SJSA1 (cell line): ENCODE measurements around the gene SERTAD2. TPM values are rescaled to one million over a fixed set of nuclear protein-coding genes. Genes with fewer than 3 reads are reported as not detected.

Experiments used
- DNase-seq, 2 experiments: peaks; one replicate each; pipeline ENCODE4 v3.0.0-alpha.2; 2015 to 2020; ENCODE audit warnings: low spot score in 2 of 2, low read depth in 1 of 2
- H3K27ac ChIP-seq: fragments of 250-450 bp; sonication (Bioruptor Pico); 2 replicates; pipeline ENCODE4 v1.5.1; 2020; ENCODE audit warnings: mild to moderate bottlenecking, moderate library complexity
- H3K27me3 ChIP-seq: fragments of 250-450 bp; sonication (Bioruptor Pico); replicated peaks from 2 replicates; pipeline ENCODE4 v1.5.1; 2020; ENCODE audit warnings: mild to moderate bottlenecking, moderate library complexity
- H3K36me3 ChIP-seq: fragments of 250-450 bp; sonication (Bioruptor Pico); 2 replicates; pipeline ENCODE4 v1.5.1; 2020; ENCODE audit warnings: mild to moderate bottlenecking
- H3K4me1 ChIP-seq: fragments of 250-450 bp; sonication (Bioruptor Pico); replicated peaks from 2 replicates; pipeline ENCODE4 v1.6.1; 2021; ENCODE audit warnings: mild to moderate bottlenecking
- H3K4me3 ChIP-seq: fragments of 250-450 bp; sonication (Bioruptor Pico); 2 replicates; pipeline ENCODE4 v1.5.1; 2020; ENCODE audit warnings: mild to moderate bottlenecking
- H3K9me3 ChIP-seq: fragments of 250-450 bp; sonication (Bioruptor Pico); replicated peaks from 2 replicates; pipeline ENCODE4 v1.5.1; 2020; ENCODE audit warnings: mild to moderate bottlenecking
- total RNA-seq: library from RNA; depleted of rRNA; stranded (reverse); fragments of >200 nt; shearing (Covaris generic); gene quantifications from 2 replicates; pipeline ENCODE4 v1.2.3, GENCODE V29; 2014

Gene SERTAD2
- total RNA-seq, 1 experiment from 2014 or later = 21.4 TPM

DNA sequence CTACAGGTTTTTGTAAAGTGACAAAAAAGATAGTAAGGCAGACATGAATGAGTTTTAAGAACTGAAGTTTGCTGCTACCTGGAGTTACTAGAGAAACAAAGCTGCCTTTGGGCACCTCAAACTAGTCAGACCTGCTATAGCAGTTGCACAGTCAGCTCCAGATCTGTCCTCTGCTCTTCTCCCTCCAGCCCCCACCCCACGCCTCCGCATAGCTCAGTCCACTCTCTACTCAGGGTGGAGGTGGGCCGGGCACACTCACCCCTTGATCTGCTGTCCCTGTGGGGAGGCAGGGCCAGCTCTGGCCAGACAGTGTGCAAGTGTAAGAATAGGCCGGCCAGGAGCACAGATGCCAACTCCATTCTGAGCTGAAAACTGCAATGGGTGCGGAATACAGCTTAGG is 4.1 kb downstream of the SERTAD2 start:
- H3K27ac ChIP-seq = no peak overlapping the region
- peaks cover 37% of the 10 kb centered on the region for H3K4me1 ChIP-seq

DNA sequence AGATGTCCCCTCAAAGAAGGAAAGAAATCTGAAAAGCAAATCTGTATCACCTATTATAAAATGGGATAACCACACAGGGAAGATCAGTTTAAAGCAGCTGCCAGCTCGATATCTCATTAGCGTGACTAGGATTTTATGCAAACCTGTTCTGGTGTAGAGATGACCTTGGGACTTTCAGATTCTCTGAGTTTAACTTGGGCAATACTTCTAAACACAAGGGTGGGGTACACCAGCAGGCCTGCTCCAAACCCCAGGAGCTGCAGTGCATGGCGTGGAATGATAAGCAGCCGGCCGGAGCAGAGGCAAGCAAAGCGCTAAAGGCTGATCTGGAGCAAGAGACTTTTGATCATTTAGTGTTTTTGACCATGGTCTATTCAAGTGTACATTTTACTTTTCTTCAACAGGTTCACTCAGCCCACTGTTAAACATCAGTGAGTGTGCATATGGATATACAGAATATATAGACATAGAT is 4.7 kb downstream of the SERTAD2 start:
- no peaks in the 10 kb centered on the region for H3K9me3 ChIP-seq
- H3K27ac ChIP-seq = no peak overlapping the region
- H3K27me3 ChIP-seq = no peaks in the 10 kb centered on the region
- no peak overlapping the region for H3K4me3 ChIP-seq
- peaks cover 4% of the 10 kb centered on the region for H3K36me3 ChIP-seq
- no peak for DNase-seq
- peaks cover 40% of the 10 kb centered on the region for H3K4me1 ChIP-seq

More for the DNA sequence above, 4.1 kb downstream of the SERTAD2 start:
- no peak overlapping the region for H3K4me3 ChIP-seq
- no peak for DNase-seq
- peaks cover 7% of the 10 kb centered on the region for H3K36me3 ChIP-seq
- no peaks in the 10 kb centered on the region for H3K27me3 ChIP-seq
- H3K9me3 ChIP-seq = no peaks in the 10 kb centered on the region

DNA sequence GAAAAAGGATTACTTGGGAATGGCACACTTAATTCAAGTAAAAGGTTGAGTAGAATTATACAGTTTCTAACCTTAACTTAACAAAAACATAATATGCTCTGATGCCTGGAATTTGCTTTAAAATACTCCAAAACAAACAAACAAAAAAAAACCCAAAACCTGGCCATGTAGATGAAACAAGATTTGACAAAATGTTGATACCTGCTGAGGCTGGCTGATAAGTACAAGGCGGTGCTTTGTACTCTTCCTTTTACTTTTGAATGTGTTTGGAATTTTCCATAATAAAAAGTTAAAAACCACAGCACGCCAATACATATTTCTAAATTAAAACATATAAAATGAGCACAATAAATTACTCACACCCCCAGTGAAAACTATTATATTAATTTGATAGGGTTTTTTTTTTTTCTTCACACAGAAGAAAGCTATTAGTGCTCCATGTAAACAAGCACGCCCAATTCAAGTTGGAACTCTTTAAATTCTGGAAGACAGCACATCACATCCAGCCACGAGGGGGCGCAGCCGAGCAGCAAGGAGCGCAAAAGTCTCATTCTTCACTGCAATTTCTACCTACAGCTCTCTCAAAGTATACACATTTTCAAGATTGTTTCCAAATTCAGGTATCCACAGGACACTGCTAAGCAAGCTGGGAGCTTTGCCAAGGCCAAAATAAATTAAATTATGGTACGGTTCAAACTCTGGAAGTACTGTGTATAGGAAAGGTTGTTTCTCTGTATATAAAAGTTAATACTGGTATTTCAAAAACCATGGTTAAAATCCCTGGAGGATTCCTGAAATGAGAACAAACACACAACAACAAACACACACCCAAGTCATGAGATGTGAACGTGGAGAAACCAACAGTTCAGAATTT is 7.5 kb downstream of the SERTAD2 start:
- DNase-seq = peak; percentile 72 to 75
- no peaks in the 10 kb centered on the region for H3K9me3 ChIP-seq
- peaks cover 43% of the 10 kb centered on the region for H3K4me1 ChIP-seq
- no peak overlapping the region for H3K27ac ChIP-seq
- no peaks in the 10 kb centered on the region for H3K36me3 ChIP-seq
- no peaks in the 10 kb centered on the region for H3K27me3 ChIP-seq
- H3K4me3 ChIP-seq = no peak overlapping the region

DNA sequence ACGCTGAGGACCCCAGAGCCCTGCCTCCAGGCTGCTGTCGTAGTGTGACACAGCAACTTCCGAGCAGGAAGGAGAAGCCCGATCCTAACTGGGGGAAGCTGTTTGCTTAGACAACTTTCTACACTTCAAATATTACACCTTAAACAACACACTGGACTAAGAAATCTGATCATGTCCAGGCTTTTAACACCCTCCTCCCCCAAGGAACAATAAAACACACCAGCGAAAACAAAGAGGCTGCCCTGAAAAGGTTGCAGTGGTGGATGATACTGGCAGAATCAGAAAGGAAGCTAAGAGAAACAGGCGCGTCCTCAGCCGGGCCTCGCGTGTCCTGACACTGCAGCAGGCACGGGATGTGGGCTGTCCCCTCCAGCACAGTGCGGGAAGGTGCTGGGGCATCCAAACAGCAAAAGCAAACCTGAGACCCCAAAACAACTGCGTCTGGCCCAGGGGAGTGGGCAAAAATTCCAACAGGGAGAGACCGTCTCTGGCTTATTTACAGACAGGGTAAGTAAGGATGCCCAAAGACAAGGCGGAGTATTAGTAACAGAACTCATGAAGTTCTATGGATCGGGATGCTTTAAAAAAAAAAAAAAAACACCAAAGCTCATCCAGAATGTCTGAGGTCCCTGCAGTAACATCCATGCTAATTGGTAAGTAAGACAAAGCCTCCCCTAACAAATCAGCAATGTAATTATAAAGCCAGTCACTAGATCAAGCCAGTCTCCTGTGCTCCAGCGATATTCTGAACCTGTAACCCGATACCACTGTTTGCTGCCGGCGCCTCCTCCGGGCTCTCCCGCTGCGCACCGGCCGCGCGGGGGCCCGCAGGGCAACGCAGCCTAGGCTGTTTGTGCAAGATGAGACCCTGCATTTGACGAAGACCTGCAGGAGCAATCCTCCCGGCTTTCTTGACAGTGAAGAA is 9.0 kb downstream of the SERTAD2 start:
- H3K27ac ChIP-seq = peak overlapping the region; percentile 85
- no peaks in the 10 kb centered on the region for H3K27me3 ChIP-seq
- peaks cover 48% of the 10 kb centered on the region for H3K4me1 ChIP-seq
- H3K4me3 ChIP-seq = peak overlapping the region; percentile 24
- DNase-seq = peak; percentile 79
- H3K36me3 ChIP-seq = no peaks in the 10 kb centered on the region
- H3K9me3 ChIP-seq = no peaks in the 10 kb centered on the region

DNA sequence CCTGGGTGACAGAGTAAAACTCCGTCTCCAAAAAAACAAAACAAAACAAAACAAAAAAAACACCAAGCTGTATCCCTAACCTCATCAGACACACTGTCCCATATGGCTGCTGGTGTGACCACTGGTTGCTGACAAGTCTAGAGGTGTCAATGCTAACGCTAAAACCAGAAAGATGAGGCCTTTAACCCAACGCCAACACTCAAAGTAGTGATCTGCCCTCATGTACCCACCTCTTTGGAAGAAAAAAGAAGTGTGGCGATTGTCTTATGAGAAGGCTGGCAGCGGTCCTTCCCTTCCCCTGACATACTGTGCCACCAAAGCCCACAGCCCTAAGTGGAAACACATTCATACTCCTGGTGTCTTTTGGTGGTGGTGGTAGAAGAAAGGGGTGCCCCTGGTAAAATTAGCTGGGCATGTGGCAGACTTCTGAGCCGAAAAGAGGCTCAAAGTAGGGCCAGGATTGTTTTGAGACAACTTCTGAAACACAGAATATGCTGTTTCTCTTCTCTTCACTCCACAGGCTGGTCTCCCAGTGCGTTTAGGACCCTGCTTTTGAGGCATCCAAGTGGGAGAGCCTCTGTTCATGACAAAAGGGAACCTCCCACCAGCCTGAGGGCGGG is 9.8 kb downstream of the SERTAD2 start:
- Histone ChIP-seq H3K4me1 (peaks cover 48% of the 10 kb centered on the region), H3K27ac (peak overlapping the region; percentile 85), H3K9me3 (no peaks in the 10 kb centered on the region), H3K27me3 (no peaks in the 10 kb centered on the region), H3K36me3 (no peaks in the 10 kb centered on the region), H3K4me3 (peak overlapping the region; percentile 24)
- DNase-seq = no peak

GRCh38 chr2:64641599-64641998 is 12.1 kb downstream of the SERTAD2 start:
- Histone ChIP-seq H3K4me1 (peaks cover 47% of the 10 kb centered on the region), H3K27ac (no peak overlapping the region), H3K27me3 (no peaks in the 10 kb centered on the region), H3K9me3 (no peaks in the 10 kb centered on the region), H3K36me3 (peaks cover 11% of the 10 kb centered on the region), H3K4me3 (no peak overlapping the region)
- no peak for DNase-seq

- no peak for DNase-seq
- Histone ChIP-seq H3K9me3 (no peaks in the 10 kb centered on the region), H3K4me3 (no peak overlapping the region), H3K4me1 (peaks cover 35% of the 10 kb centered on the region), H3K27ac (no peak overlapping the region), H3K27me3 (no peaks in the 10 kb centered on the region), H3K36me3 (peaks cover 23% of the 10 kb centered on the region)
Measured at GRCh38 chr2:64640153-64641044, 13.3 kb downstream of the SERTAD2 start.

- Histone ChIP-seq H3K27me3 (no peaks in the 10 kb centered on the region), H3K9me3 (no peaks in the 10 kb centered on the region), H3K27ac (no peak overlapping the region), H3K4me3 (no peak overlapping the region), H3K36me3 (peaks cover 30% of the 10 kb centered on the region), H3K4me1 (peaks cover 28% of the 10 kb centered on the region)
- DNase-seq = no peak
Measured at GRCh38 chr2:64639691-64640090, 14.0 kb downstream of the SERTAD2 start.

DNA sequence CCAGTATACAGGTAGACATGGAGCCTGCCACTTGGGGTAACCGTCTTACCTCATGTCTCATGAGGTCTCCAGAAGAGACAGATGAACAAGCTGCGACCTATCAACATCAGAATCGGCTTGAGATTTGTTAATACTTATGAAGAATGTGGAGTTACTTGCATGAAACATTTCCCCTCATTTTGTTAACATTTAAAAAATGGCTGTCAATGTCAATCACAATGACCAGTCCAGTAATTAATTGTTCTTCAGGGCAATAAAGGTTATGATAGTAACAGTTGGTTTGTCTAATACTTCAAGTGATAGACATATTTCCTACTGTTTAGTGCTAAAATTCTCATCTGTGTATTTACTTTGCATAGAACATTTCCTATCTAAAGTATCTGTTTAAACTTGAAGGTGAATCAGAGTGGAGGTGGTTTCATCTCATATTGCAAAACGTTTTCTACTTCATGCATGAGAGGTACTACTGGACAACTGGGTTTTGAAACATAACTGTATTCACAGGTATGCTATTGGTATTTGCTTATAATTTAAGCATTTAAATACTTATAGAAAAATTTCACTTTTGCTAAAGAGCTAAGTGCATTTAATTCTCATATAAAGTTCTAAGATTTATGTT is 15.1 kb downstream of the SERTAD2 start:
- H3K4me3 ChIP-seq = no peak overlapping the region
- H3K4me1 ChIP-seq = peaks cover 17% of the 10 kb centered on the region
- H3K27ac ChIP-seq = no peak overlapping the region
- H3K27me3 ChIP-seq = no peaks in the 10 kb centered on the region
- no peaks in the 10 kb centered on the region for H3K9me3 ChIP-seq
- DNase-seq = no peak
- peaks cover 40% of the 10 kb centered on the region for H3K36me3 ChIP-seq

GRCh38 chr2:64637931-64638330 is 15.8 kb downstream of the SERTAD2 start:
- peaks cover 10% of the 10 kb centered on the region for H3K4me1 ChIP-seq
- H3K36me3 ChIP-seq = peaks cover 47% of the 10 kb centered on the region
- no peaks in the 10 kb centered on the region for H3K27me3 ChIP-seq
- no peak overlapping the region for H3K27ac ChIP-seq
- DNase-seq = no peak
- H3K4me3 ChIP-seq = no peak overlapping the region
- H3K9me3 ChIP-seq = no peaks in the 10 kb centered on the region

DNA sequence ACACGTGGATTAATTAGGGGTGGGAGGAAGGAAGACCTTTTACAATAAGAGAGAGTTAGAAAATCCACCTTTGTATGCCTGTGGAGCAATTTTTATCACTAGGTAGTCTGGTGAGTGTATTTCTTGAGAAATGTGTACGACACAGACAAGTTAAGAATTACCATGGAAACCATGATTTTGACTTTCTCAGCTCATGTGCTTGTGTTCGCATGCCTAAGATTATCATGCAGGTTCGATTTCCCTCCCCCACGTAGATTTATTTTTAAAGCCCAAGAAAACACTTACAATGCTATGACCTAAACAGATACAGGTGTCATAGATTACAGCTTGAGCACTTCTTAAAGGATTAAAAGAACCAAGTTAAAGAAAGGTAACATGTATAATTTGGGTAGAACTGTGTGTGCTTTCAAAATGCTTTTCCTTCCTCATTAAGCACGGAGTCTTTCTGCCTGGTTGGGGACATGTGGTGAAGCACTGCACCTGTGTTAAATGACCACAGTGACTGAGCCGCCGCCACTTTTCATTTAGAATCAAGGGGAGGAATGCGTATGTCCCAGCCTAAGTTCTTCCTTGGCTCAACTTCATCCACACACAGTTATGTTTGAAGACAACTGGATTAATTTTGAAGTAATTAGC is 16.6 kb downstream of the SERTAD2 start:
- no peaks in the 10 kb centered on the region for H3K9me3 ChIP-seq
- no peak overlapping the region for H3K27ac ChIP-seq
- DNase-seq = no peak
- H3K36me3 ChIP-seq = peaks cover 55% of the 10 kb centered on the region
- H3K4me3 ChIP-seq = no peak overlapping the region
- no peaks in the 10 kb centered on the region for H3K27me3 ChIP-seq
- peaks cover 9% of the 10 kb centered on the region for H3K4me1 ChIP-seq
